Breast epithelium (tissue), 3 donors: ENCODE data around the gene ATP6V0B.

Experiments used
- POLR2A ChIP-seq: fragments of 450-650 bp; IDR thresholded peaks from one replicate; pipeline ENCODE4 v1.6.1; 2016; ENCODE audit warnings: antibody characterized with exemption, mild to moderate bottlenecking, moderate library complexity
- POLR2AphosphoS5 ChIP-seq, 3 donors: sonication (generic); formaldehyde crosslinking; IDR thresholded peaks; one replicate each; pipeline ENCODE4 v1.6.1; 2017; ENCODE audit warnings: antibody characterized with exemption in 3 of 3
- TF ChIP-seq, protein P1 (sequence below), 3 donors: fragments of 450-650 bp; IDR thresholded peaks; one replicate each; pipeline ENCODE4 v1.5.1; 2016 to 2017; ENCODE audit warnings: antibody characterized with exemption in 3 of 3, mild to moderate bottlenecking in 3 of 3, moderate library complexity in 3 of 3

DNA sequence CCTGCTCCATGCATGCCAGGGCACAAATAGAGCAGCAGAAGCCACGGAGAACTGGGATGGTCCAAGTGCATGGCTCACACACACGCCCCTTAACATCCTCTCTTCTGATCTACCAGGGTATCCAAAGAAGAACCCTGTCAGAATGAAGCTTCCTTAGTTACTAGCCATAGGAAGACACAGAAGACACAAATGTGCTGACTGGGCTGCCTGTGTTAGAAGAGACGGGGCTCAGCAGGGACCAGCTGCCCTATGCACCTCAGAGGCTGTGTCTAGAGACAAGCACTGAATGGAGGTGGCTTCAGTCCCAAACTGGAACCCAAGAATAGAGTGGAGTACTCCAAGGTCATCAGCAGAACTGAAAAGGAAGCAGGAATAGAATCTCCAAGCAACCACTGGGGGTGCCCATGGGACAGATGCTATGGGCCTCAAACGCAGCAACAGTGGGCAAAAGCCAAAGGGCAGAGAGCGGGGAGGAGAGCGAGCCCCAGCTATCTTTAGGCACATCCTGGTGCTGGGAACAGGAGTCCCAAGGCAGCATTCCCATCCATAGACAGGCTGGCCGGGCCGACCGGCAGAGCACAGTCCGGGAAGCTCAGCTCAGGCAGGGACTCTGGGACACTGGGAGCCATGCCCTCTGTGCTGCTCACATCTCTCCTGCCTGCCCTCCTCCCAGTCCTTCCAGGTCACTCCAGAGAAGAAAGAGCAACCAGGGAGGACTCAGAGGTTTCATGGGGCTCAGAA is 47.0 kb downstream of the ATP6V0B start:
- TF ChIP-seq, protein P1, sequence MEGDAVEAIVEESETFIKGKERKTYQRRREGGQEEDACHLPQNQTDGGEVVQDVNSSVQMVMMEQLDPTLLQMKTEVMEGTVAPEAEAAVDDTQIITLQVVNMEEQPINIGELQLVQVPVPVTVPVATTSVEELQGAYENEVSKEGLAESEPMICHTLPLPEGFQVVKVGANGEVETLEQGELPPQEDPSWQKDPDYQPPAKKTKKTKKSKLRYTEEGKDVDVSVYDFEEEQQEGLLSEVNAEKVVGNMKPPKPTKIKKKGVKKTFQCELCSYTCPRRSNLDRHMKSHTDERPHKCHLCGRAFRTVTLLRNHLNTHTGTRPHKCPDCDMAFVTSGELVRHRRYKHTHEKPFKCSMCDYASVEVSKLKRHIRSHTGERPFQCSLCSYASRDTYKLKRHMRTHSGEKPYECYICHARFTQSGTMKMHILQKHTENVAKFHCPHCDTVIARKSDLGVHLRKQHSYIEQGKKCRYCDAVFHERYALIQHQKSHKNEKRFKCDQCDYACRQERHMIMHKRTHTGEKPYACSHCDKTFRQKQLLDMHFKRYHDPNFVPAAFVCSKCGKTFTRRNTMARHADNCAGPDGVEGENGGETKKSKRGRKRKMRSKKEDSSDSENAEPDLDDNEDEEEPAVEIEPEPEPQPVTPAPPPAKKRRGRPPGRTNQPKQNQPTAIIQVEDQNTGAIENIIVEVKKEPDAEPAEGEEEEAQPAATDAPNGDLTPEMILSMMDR (IDR thresholded peaks at IDR 0.05): no peak
- TF ChIP-seq POLR2A (no peak), POLR2AphosphoS5 (IDR thresholded peaks at IDR 0.05) (no peak)
